Adrenal gland (tissue), 5 donors: ENCODE data around the gene TEX44.
"Not testable (repeated sequence)": the region's sequence is repeated elsewhere in the genome, so short reads cannot be mapped to it uniquely, and the experiment has no call there.

Experiments
- CTCF ChIP-seq, 6 experiments: fragments of 450-650 bp in 4 of 6; fragments of 200-600 bp in 2 of 6; sonication (generic) in 1 of 6; IDR thresholded peaks; 1 replicate in 5 of 6; 2 replicates in 1 of 6; pipeline versions ENCODE4 v1.5.1 to v1.8.0; 2016 to 2021; ENCODE audit warnings: antibody characterized with exemption in 6 of 6, mild to moderate bottlenecking in 2 of 6, moderate library complexity in 1 of 6
- POLR2A ChIP-seq, 2 donors: fragments of 450-650 bp; IDR thresholded peaks; one replicate each; pipeline ENCODE4 v1.6.1; 2017; ENCODE audit warnings: antibody characterized with exemption in 2 of 2, mild to moderate bottlenecking in 2 of 2, moderate library complexity in 1 of 2
- donor health status: DM: no; HTN: no; CAD: no.

- not testable (repeated sequence) for TF ChIP-seq CTCF, POLR2A (IDR thresholded peaks at IDR 0.05)
Observed at GRCh38 chr2:231556496-231556895, 36.2 kb upstream of the TEX44 start.
